PC-3 (cell line): Measurements from ENCODE around the gene RNF125. TPM values are rescaled to one million over a fixed set of nuclear protein-coding genes. Genes with fewer than 3 reads are reported as not detected.

Experiments
- ATAC-seq: fragments of 200-7000 bp; cut with Tn5 transposase; 2 replicates; pipeline ENCODE4 v1.9.1; 2020; ENCODE audit warnings: mild to moderate bottlenecking, moderate library complexity
- BruUV-seq: library from RNA; stranded (reverse); fragments of 400-500 nt; replicated peaks from 2 replicates; lab custom pipeline; 2021; lab: Mats Ljungman, UMichigan
- CTCF ChIA-PET: fragments of 300-600 bp; sonication (Branson Sonifier 250); formaldehyde crosslinking; loops from one replicate; lab custom pipeline; 2022; ENCODE audit warnings: antibody characterized with exemption; lab: Charles Lee
- POLR2A ChIA-PET: fragments of 300-600 bp; sonication (Branson Sonifier 250); formaldehyde crosslinking; loops from one replicate; lab custom pipeline; 2022; ENCODE audit warnings: antibody characterized with exemption; ENCODE audit not compliant: unreplicated experiment; lab: Charles Lee
- DNase-seq: peaks from one replicate; pipeline ENCODE4 v3.0.0-alpha.2; 2015
- H2AFZ ChIP-seq: fragments of 300-600 bp; sonication (generic); 2 replicates; pipeline ENCODE4 v1.6.0; 2016; ENCODE audit warnings: antibody characterized with exemption, low read length
- H3F3A ChIP-seq: fragments of 300-600 bp; sonication (generic); one replicate; pipeline ENCODE4 v1.6.0; 2017; ENCODE audit warnings: antibody characterized with exemption, low read length, control low read depth, mild to moderate bottlenecking; ENCODE audit not compliant: unreplicated experiment
- H3K27ac ChIP-seq: fragments of 300-600 bp; sonication (generic); 2 replicates; pipeline ENCODE4 v1.5.1; 2016; ENCODE audit warnings: mild to moderate bottlenecking, low read length
- H3K27me3 ChIP-seq: fragments of 300-600 bp; sonication (generic); 2 replicates; pipeline ENCODE4 v1.6.1; 2016; ENCODE audit warnings: low read length, mixed read lengths
- H3K36me3 ChIP-seq: fragments of 300-600 bp; sonication (generic); 2 replicates; pipeline ENCODE4 v1.6.1; 2016; ENCODE audit warnings: low read depth, mixed run types, low read length, mixed read lengths
- H3K4me1 ChIP-seq: fragments of 300-600 bp; sonication (generic); 2 replicates; pipeline ENCODE4 v1.5.1; 2016; ENCODE audit warnings: low read length; ENCODE audit not compliant: insufficient read depth
- H3K4me2 ChIP-seq: fragments of 300-600 bp; sonication (generic); 2 replicates; pipeline ENCODE4 v1.6.0; 2016; ENCODE audit warnings: low read length
- H3K4me3 ChIP-seq: fragments of 300-600 bp; sonication (generic); 2 replicates; pipeline ENCODE4 v1.5.1; 2016; ENCODE audit warnings: mild to moderate bottlenecking, low read length, mixed read lengths
- H3K79me2 ChIP-seq: fragments of 300-600 bp; sonication (generic); 2 replicates; pipeline ENCODE4 v1.6.1; 2017; ENCODE audit warnings: low read length, mixed read lengths
- H3K9ac ChIP-seq: fragments of 300-600 bp; sonication (generic); 2 replicates; pipeline ENCODE4 v1.6.0; 2016; ENCODE audit warnings: mild to moderate bottlenecking, low read length
- H3K9me2 ChIP-seq: fragments of 300-600 bp; sonication (generic); replicated peaks from 2 replicates; pipeline ENCODE4 v1.6.1; 2016; ENCODE audit warnings: mixed run types, low read length, mixed read lengths
- H3K9me3 ChIP-seq: fragments of 300-600 bp; sonication (generic); 2 replicates; pipeline ENCODE4 v1.6.1; 2016; ENCODE audit warnings: low read length, mixed read lengths
- H4K20me1 ChIP-seq: fragments of 300-600 bp; sonication (generic); 2 replicates; pipeline ENCODE4 v1.6.1; 2016; ENCODE audit warnings: low read length, mixed read lengths
- CTCF ChIP-seq: fragments of 300-600 bp; sonication (generic); conservative IDR thresholded peaks from 2 replicates; pipeline ENCODE4 v1.5.1; 2017; ENCODE audit warnings: antibody characterized with exemption, low read depth, mild to moderate bottlenecking, low read length
- EZH2 ChIP-seq: fragments of 300-600 bp; sonication (generic); IDR thresholded peaks from one replicate; pipeline ENCODE4 v1.6.1; 2017; ENCODE audit warnings: antibody characterized with exemption, mild to moderate bottlenecking, low read length; ENCODE audit not compliant: unreplicated experiment
- EZH2phosphoT487 ChIP-seq: fragments of 300-600 bp; sonication (generic); IDR thresholded peaks from 2 replicates; pipeline ENCODE4 v1.6.1; 2018; ENCODE audit warnings: mild to moderate bottlenecking, antibody characterized with exemption, low read length, borderline replicate concordance
- intact Hi-C: fragments of 100-400 bp; cut with micrococcal nuclease; formaldehyde crosslinking; loops from 2 replicates; pipeline ENCODE4 v1.9.0; 2023
- total RNA-seq: library from RNA; depleted of rRNA; stranded (reverse); fragments of >200 nt; gene quantifications from 2 replicates; pipeline ENCODE4 v1.2.3, GENCODE V29; 2014

Gene RNF125
- total RNA-seq, 1 experiment from 2014 or later = 1.1 TPM

- Histone ChIP-seq H3K9me3 (no peaks in the 10 kb centered on the region), H2AFZ (no peak overlapping the region), H3K9me2 (no peaks in the 10 kb centered on the region), H3K4me3 (no peak overlapping the region), H3K9ac (no peak overlapping the region), H3K36me3 (no peaks in the 10 kb centered on the region), H3K4me1 (no peaks in the 10 kb centered on the region), H4K20me1 (no peaks in the 10 kb centered on the region), H3K27ac (no peak overlapping the region), H3K79me2 (peaks cover 29% of the 10 kb centered on the region; the same call in 1 of the 2 replicates), H3F3A (no peaks in the 10 kb centered on the region), H3K27me3 (no peaks in the 10 kb centered on the region), H3K4me2 (no peak overlapping the region)
- ChIA-PET CTCF (no interaction called here), POLR2A (no interaction called here)
- no TSS peak for BruUV-seq
- DNase-seq = no peak
- intact Hi-C loops = no loop called here
- TF ChIP-seq EZH2 (no peak), EZH2phosphoT487 (no peak), CTCF (no peak)
- ATAC-seq = no peak
Observed at GRCh38 chr18:32110005-32110404, 91.4 kb downstream of the RNF125 start.

- no peak for ATAC-seq
- H3K4me2 ChIP-seq = no peak overlapping the region
- H4K20me1 ChIP-seq = no peaks in the 10 kb centered on the region
- no peak overlapping the region for H3K9ac ChIP-seq
- ChIA-PET CTCF (no interaction called here), POLR2A (no interaction called here)
- H3K36me3 ChIP-seq = no peaks in the 10 kb centered on the region
- H3K27me3 ChIP-seq = no peaks in the 10 kb centered on the region
- DNase-seq = no peak
- no peaks in the 10 kb centered on the region for H3F3A ChIP-seq
- intact Hi-C loops = no loop called here
- BruUV-seq = no TSS peak
- H3K9me2 ChIP-seq = no peaks in the 10 kb centered on the region
- no peaks in the 10 kb centered on the region for H3K4me1 ChIP-seq
- no peak overlapping the region for H3K27ac ChIP-seq
- no peak overlapping the region for H2AFZ ChIP-seq
- no peak for TF ChIP-seq EZH2
- no peak for TF ChIP-seq CTCF
- no peak for TF ChIP-seq EZH2phosphoT487
- no peaks in the 10 kb centered on the region for H3K9me3 ChIP-seq
- H3K4me3 ChIP-seq = no peak overlapping the region
- H3K79me2 ChIP-seq = peaks cover 18% of the 10 kb centered on the region; the same call in 1 of the 2 replicates
Observed at GRCh38 chr18:32111706-32112105, 93.1 kb downstream of the RNF125 start.

- Histone ChIP-seq H3K79me2 (peaks cover 16% of the 10 kb centered on the region; the same call in 1 of the 2 replicates), H4K20me1 (no peaks in the 10 kb centered on the region), H3F3A (no peaks in the 10 kb centered on the region), H2AFZ (no peak overlapping the region), H3K27ac (no peak overlapping the region), H3K4me1 (no peaks in the 10 kb centered on the region), H3K9ac (no peak overlapping the region), H3K4me2 (no peak overlapping the region), H3K4me3 (no peak overlapping the region), H3K9me2 (no peaks in the 10 kb centered on the region), H3K9me3 (no peaks in the 10 kb centered on the region), H3K27me3 (no peaks in the 10 kb centered on the region), H3K36me3 (no peaks in the 10 kb centered on the region)
- ATAC-seq = no peak
- BruUV-seq = no TSS peak
- CTCF ChIA-PET = no interaction called here
- no peak for DNase-seq
- intact Hi-C loops = no loop called here
- no peak for TF ChIP-seq CTCF
- no peak for TF ChIP-seq EZH2phosphoT487
- no peak for TF ChIP-seq EZH2
- POLR2A ChIA-PET = no interaction called here
Observed at GRCh38 chr18:32112826-32113225, 94.2 kb downstream of the RNF125 start.
